Panc1 (cell line): ENCODE data around the gene ABCC12. TPM values are rescaled to one million over a fixed set of nuclear protein-coding genes. Genes with fewer than 3 reads are reported as not detected.

Experiments used
- ATAC-seq: fragments of 200-7000 bp; cut with Tn5 transposase; 2 replicates; pipeline ENCODE4 v1.9.1; 2020; ENCODE audit warnings: mild to moderate bottlenecking, moderate library complexity
- BruUV-seq: library from RNA; stranded (reverse); fragments of 400-500 nt; replicated peaks from 2 replicates; lab custom pipeline; 2021; lab: Mats Ljungman, UMichigan
- CTCF ChIA-PET: fragments of 300-600 bp; sonication (Branson Sonifier 250); formaldehyde crosslinking; loops from one replicate; lab custom pipeline; 2022; ENCODE audit warnings: antibody characterized with exemption; lab: Charles Lee
- POLR2A ChIA-PET: fragments of 300-600 bp; sonication (Branson Sonifier 250); formaldehyde crosslinking; loops from one replicate; lab custom pipeline; 2022; ENCODE audit warnings: antibody characterized with exemption; lab: Charles Lee
- DNase-seq: peaks from one replicate; pipeline ENCODE4 v3.0.0-alpha.2; 2010; ENCODE audit warnings: low read depth, low spot score
- H3K27ac ChIP-seq: 2 replicates; pipeline ENCODE4 v1.5.1; 2011; ENCODE audit warnings: mild to moderate bottlenecking, low read length, inconsistent platforms
- H3K27me3 ChIP-seq: fragments of 200-500 bp; sonication (Bioruptor generic); 2 replicates; pipeline ENCODE4 v1.6.0; 2014; ENCODE audit warnings: low read length, inconsistent platforms; ENCODE audit not compliant: control insufficient read depth, insufficient read depth
- H3K36me3 ChIP-seq: fragments of 200-500 bp; sonication (Bioruptor generic); 2 replicates; pipeline ENCODE4 v1.5.1; 2014; ENCODE audit warnings: inconsistent platforms, mild to moderate bottlenecking, low read length, moderate library complexity; ENCODE audit not compliant: control insufficient read depth, insufficient read depth
- H3K4me1 ChIP-seq: 2 replicates; pipeline ENCODE4 v1.5.1; 2011; ENCODE audit warnings: inconsistent platforms, mild to moderate bottlenecking, low read length, moderate library complexity; ENCODE audit not compliant: control insufficient read depth, insufficient read depth
- H3K4me3 ChIP-seq, 2 experiments: 2 replicates each; pipeline ENCODE4 v1.5.1; 2011 to 2012; ENCODE audit warnings: low read depth in 2 of 2, low read length in 2 of 2, mild to moderate bottlenecking in 2 of 2, inconsistent platforms in 1 of 2, moderate library complexity in 1 of 2
- H3K9me3 ChIP-seq: fragments of 200-500 bp; sonication (Bioruptor generic); 2 replicates; pipeline ENCODE4 v1.5.1; 2014; ENCODE audit warnings: low read depth, mild to moderate bottlenecking, inconsistent platforms, low read length, moderate library complexity; ENCODE audit not compliant: control insufficient read depth, insufficient read depth
- CTCF ChIP-seq: fragments of 450-650 bp; IDR thresholded peaks from 2 replicates; pipeline ENCODE4 v1.5.1; 2017; ENCODE audit warnings: mild to moderate bottlenecking
- POLR2AphosphoS5 ChIP-seq: IDR thresholded peaks from 2 replicates; pipeline ENCODE4 v1.6.1; 2012; ENCODE audit warnings: mild to moderate bottlenecking, low read depth, low read length, moderate library complexity
- REST ChIP-seq, 2 experiments: IDR thresholded peaks; 2 replicates each; pipeline ENCODE4 v1.6.1; 2011 to 2012; ENCODE audit warnings: low read depth in 2 of 2, control low read depth in 1 of 2, low read length in 1 of 2, mild to moderate bottlenecking in 1 of 2, moderate library complexity in 1 of 2; ENCODE audit not compliant: insufficient read depth in 1 of 2
- SIN3A ChIP-seq: IDR thresholded peaks from 2 replicates; pipeline ENCODE4 v1.6.1; 2012; ENCODE audit warnings: low read depth, mild to moderate bottlenecking, low read length, moderate library complexity, borderline replicate concordance; ENCODE audit not compliant: insufficient read depth
- TCF7L2 ChIP-seq: IDR thresholded peaks from 2 replicates; pipeline ENCODE4 v1.6.1; 2011; ENCODE audit warnings: mild to moderate bottlenecking, low read depth, low read length, inconsistent platforms
- in situ Hi-C: cut with HindIII; loops from 2 replicates; pipeline ENCODE4 v1.10.0; 2016; ENCODE audit warnings: low sequenced_read_pairs, low pct_unique_long_range_greater_than_20kb
- intact Hi-C: fragments of 100-400 bp; cut with micrococcal nuclease; formaldehyde crosslinking; loops from one replicate; pipeline ENCODE4 v1.10.0; 2022; ENCODE audit not compliant: unreplicated experiment
- total RNA-seq: library from RNA; stranded (reverse); gene quantifications from one replicate; pipeline ENCODE4 v1.2.1, GENCODE V29; 2021; ENCODE audit not compliant: unreplicated experiment

Gene ABCC12
- total RNA-seq, 1 experiment from 2014 or later: not detected

- H3K9me3 ChIP-seq: no peaks in the 10 kb centered on the region
- TF ChIP-seq SIN3A (no peak), TCF7L2 (no peak), POLR2AphosphoS5 (no peak), REST (IDR thresholded peaks at IDR 0.05; ENCODE audit: insufficient read depth in 1 of 2, low read depth in 2 of 2, low read length in 1 of 2) (no peak), CTCF (no peak)
- intact Hi-C loops: no loop called here
- POLR2A ChIA-PET: no interaction called here
- no peaks in the 10 kb centered on the region; the same call in 1 of the 2 replicates for H3K4me1 ChIP-seq
- no peaks in the 10 kb centered on the region for H3K36me3 ChIP-seq
- in situ Hi-C loops: no loop called here
- ATAC-seq: no peak
- CTCF ChIA-PET: no interaction called here
- no peak for DNase-seq
- no peak overlapping the region; the same call in 1 of the 2 replicates for H3K27ac ChIP-seq
- BruUV-seq: no TSS peak
- no peaks in the 10 kb centered on the region for H3K27me3 ChIP-seq
- H3K4me3 ChIP-seq: no peak overlapping the region
These were observed 45.8 kb downstream of the ABCC12 start for GRCh38 chr16:48110000-48110399.

DNA sequence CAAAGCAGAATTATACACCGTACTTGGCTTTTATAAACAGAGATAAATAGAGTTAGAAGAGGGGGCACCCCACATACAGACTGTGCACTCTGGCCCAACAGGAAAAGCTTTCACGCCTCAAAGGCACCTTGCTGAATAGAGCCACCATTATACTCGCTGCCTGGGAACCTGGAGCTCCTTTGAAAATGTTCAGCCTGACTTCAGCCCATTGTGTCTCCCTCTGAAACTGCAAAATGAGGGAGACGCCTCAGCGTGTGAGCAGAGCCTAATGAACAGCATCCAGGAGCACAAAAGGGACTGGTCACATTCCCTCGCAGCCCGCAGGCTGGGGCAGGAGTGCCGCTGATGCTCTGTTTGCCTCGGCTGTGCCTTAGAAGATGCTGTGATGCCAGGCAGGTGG lies 46.3 kb downstream of the ABCC12 start:
- ATAC-seq (no peak), DNase-seq (no peak)
- ChIA-PET POLR2A (no interaction called here), CTCF (no interaction called here)
- in situ Hi-C loops: no loop called here
- H3K27me3 ChIP-seq: no peaks in the 10 kb centered on the region
- H3K4me3 ChIP-seq: no peak overlapping the region
- H3K36me3 ChIP-seq: no peaks in the 10 kb centered on the region
- TF ChIP-seq TCF7L2: no peak
- TF ChIP-seq SIN3A: no peak
- no peak for TF ChIP-seq CTCF
- TF ChIP-seq REST (IDR thresholded peaks at IDR 0.05; ENCODE audit: insufficient read depth in 1 of 2, low read depth in 2 of 2, low read length in 1 of 2): no peak
- no peak for TF ChIP-seq POLR2AphosphoS5
- intact Hi-C loops: no loop called here
- BruUV-seq: no TSS peak
- no peak overlapping the region; the same call in 1 of the 2 replicates for H3K27ac ChIP-seq
- no peaks in the 10 kb centered on the region; the same call in 1 of the 2 replicates for H3K4me1 ChIP-seq
- no peaks in the 10 kb centered on the region for H3K9me3 ChIP-seq
